Hepatocyte (in vitro differentiated cells): ENCODE results near the gene RGS3. TPM values are rescaled to one million over a fixed set of nuclear protein-coding genes. Genes with fewer than 3 reads are reported as not detected.
"Not testable (repeated sequence)": the region's sequence is repeated elsewhere in the genome, so short reads cannot be mapped to it uniquely, and the experiment has no call there.

Experiments used
- DNase-seq: peaks from one replicate; pipeline ENCODE4 v3.0.0-alpha.2; 2016; ENCODE audit warnings: low spot score
- H2AFZ ChIP-seq: fragments of 200-600 bp; sonication (generic); 2 replicates; pipeline ENCODE4 v1.6.0; 2016; ENCODE audit warnings: antibody characterized with exemption, mild to moderate bottlenecking
- H3K27ac ChIP-seq: fragments of 200-600 bp; sonication (generic); 2 replicates; pipeline ENCODE4 v1.5.1; 2016; ENCODE audit warnings: mild to moderate bottlenecking
- H3K27me3 ChIP-seq: fragments of 200-600 bp; sonication (generic); 2 replicates; pipeline ENCODE4 v1.6.1; 2016
- H3K36me3 ChIP-seq: fragments of 200-600 bp; sonication (generic); replicated peaks from 2 replicates; pipeline ENCODE4 v1.5.1; 2016; ENCODE audit warnings: low read depth; ENCODE audit not compliant: insufficient read depth
- H3K4me1 ChIP-seq: fragments of 200-600 bp; sonication (generic); 2 replicates; pipeline ENCODE4 v1.5.1; 2016; ENCODE audit warnings: mild to moderate bottlenecking, moderate library complexity; ENCODE audit not compliant: insufficient read depth
- H3K4me2 ChIP-seq: fragments of 200-600 bp; sonication (generic); 2 replicates; pipeline ENCODE4 v1.6.0; 2016
- H3K4me3 ChIP-seq: fragments of 200-600 bp; sonication (generic); 2 replicates; pipeline ENCODE4 v1.5.1; 2016; ENCODE audit warnings: mild to moderate bottlenecking
- H3K79me2 ChIP-seq: fragments of 200-600 bp; sonication (generic); 2 replicates; pipeline ENCODE4 v1.6.0; 2017; ENCODE audit warnings: mild to moderate bottlenecking
- H3K9me2 ChIP-seq: fragments of 200-600 bp; sonication (generic); replicated peaks from 2 replicates; pipeline ENCODE4 v1.6.0; 2017; ENCODE audit warnings: mild to moderate bottlenecking; ENCODE audit not compliant: insufficient read depth
- H3K9me3 ChIP-seq: fragments of 200-600 bp; sonication (generic); 2 replicates; pipeline ENCODE4 v1.5.1; 2016; ENCODE audit warnings: low read depth, mild to moderate bottlenecking
- H4K20me1 ChIP-seq: fragments of 200-600 bp; sonication (generic); 2 replicates; pipeline ENCODE4 v1.6.0; 2016; ENCODE audit warnings: mild to moderate bottlenecking; ENCODE audit not compliant: insufficient read depth, poor library complexity, severe bottlenecking
- EZH2 ChIP-seq: fragments of 200-600 bp; sonication (generic); IDR thresholded peaks from 2 replicates; pipeline ENCODE4 v1.6.1; 2016; ENCODE audit warnings: antibody characterized with exemption, mild to moderate bottlenecking, borderline replicate concordance
- EZH2phosphoT487 ChIP-seq: fragments of 200-600 bp; sonication (generic); IDR thresholded peaks from one replicate; pipeline ENCODE4 v1.6.1; 2018; ENCODE audit warnings: antibody characterized with exemption, mild to moderate bottlenecking, low read depth, moderate library complexity; ENCODE audit not compliant: unreplicated experiment, severe bottlenecking
- WGBS: methylation state at CpG from one replicate; pipeline ENCODE4 v1.1.6; 2016; ENCODE audit warnings: low lambda C conversion rate; ENCODE audit errors: missing lambda C conversion rate; 5-methylcytosine and 5-hydroxymethylcytosine counted together
- polyA plus RNA-seq: library from polyadenylated mRNA; unstranded; fragments of >200 nt; fragmentation: Nextera tagmentation; extraction: Ambion mirVana; gene quantifications from 2 replicates; pipeline ENCODE4 v1.2.1, GENCODE V29; 2016
- total RNA-seq: library from RNA; depleted of rRNA; stranded (reverse); fragments of >200 nt; gene quantifications from 2 replicates; pipeline ENCODE4 v1.2.3, GENCODE V29; 2014
- TF ChIP-seq, protein P1 (sequence below): fragments of 200-600 bp; sonication (generic); IDR thresholded peaks from 2 replicates; pipeline ENCODE4 v1.5.1; 2016; ENCODE audit warnings: antibody characterized with exemption, mild to moderate bottlenecking; ENCODE audit not compliant: poor library complexity

Gene RGS3
- total and polyA plus RNA-seq, 2 experiments from 2014 or later, result 48.0 to 62.7 TPM

- WGBS, result 79% methylated on average over 6 of the region's 6 CpGs
Observed at GRCh38 chr9:113636693-113637092, 173.2 kb downstream of the RGS3 start.

GRCh38 chr9:113638490-113638889 lies 175.0 kb downstream of the RGS3 start:
- Histone ChIP-seq H2AFZ (no peak overlapping the region), H3K27me3 (no peaks in the 10 kb centered on the region), H3K4me3 (no peak overlapping the region), H3K36me3 (no peaks in the 10 kb centered on the region), H4K20me1 (no peaks in the 10 kb centered on the region), H3K9me2 (no peaks in the 10 kb centered on the region), H3K27ac (no peak overlapping the region), H3K4me2 (no peak overlapping the region), H3K4me1 (peaks cover 20% of the 10 kb centered on the region), H3K79me2 (no peaks in the 10 kb centered on the region), H3K9me3 (no peaks in the 10 kb centered on the region)
- TF ChIP-seq EZH2phosphoT487 (no peak), EZH2 (no peak)
- TF ChIP-seq, protein P1, sequence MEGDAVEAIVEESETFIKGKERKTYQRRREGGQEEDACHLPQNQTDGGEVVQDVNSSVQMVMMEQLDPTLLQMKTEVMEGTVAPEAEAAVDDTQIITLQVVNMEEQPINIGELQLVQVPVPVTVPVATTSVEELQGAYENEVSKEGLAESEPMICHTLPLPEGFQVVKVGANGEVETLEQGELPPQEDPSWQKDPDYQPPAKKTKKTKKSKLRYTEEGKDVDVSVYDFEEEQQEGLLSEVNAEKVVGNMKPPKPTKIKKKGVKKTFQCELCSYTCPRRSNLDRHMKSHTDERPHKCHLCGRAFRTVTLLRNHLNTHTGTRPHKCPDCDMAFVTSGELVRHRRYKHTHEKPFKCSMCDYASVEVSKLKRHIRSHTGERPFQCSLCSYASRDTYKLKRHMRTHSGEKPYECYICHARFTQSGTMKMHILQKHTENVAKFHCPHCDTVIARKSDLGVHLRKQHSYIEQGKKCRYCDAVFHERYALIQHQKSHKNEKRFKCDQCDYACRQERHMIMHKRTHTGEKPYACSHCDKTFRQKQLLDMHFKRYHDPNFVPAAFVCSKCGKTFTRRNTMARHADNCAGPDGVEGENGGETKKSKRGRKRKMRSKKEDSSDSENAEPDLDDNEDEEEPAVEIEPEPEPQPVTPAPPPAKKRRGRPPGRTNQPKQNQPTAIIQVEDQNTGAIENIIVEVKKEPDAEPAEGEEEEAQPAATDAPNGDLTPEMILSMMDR, result no peak
- DNase-seq, result no peak
- 61% methylated on average over 7 of the region's 7 CpGs for WGBS

More at GRCh38 chr9:113636693-113637092, 173.2 kb downstream of the RGS3 start:
- Histone ChIP-seq H3K4me1 (peaks cover 25% of the 10 kb centered on the region), H3K36me3 (no peaks in the 10 kb centered on the region), H3K4me2 (no peak overlapping the region), H4K20me1 (no peaks in the 10 kb centered on the region), H2AFZ (no peak overlapping the region), H3K27ac (no peak overlapping the region), H3K9me2 (no peaks in the 10 kb centered on the region), H3K4me3 (no peak overlapping the region), H3K27me3 (no peaks in the 10 kb centered on the region), H3K79me2 (no peaks in the 10 kb centered on the region), H3K9me3 (no peaks in the 10 kb centered on the region)
- DNase-seq, result no peak
- TF ChIP-seq, protein P1, result no peak
- TF ChIP-seq EZH2phosphoT487 (no peak), EZH2 (no peak)

- Histone ChIP-seq H3K9me3 (no peaks in the 10 kb centered on the region), H3K4me1 (peaks cover 20% of the 10 kb centered on the region), H4K20me1 (no peaks in the 10 kb centered on the region), H3K27me3 (no peaks in the 10 kb centered on the region), H3K4me3 (no peak overlapping the region), H3K36me3 (no peaks in the 10 kb centered on the region), H3K9me2 (no peaks in the 10 kb centered on the region), H2AFZ (no peak overlapping the region), H3K4me2 (no peak overlapping the region), H3K27ac (no peak overlapping the region), H3K79me2 (no peaks in the 10 kb centered on the region)
- TF ChIP-seq, protein P1, result no peak
- TF ChIP-seq EZH2phosphoT487, result no peak
- TF ChIP-seq EZH2, result no peak
- WGBS, result 77% methylated on average over 4 of the region's 4 CpGs
- DNase-seq, result no peak
Observed at GRCh38 chr9:113638897-113639296, 175.4 kb downstream of the RGS3 start.

DNA sequence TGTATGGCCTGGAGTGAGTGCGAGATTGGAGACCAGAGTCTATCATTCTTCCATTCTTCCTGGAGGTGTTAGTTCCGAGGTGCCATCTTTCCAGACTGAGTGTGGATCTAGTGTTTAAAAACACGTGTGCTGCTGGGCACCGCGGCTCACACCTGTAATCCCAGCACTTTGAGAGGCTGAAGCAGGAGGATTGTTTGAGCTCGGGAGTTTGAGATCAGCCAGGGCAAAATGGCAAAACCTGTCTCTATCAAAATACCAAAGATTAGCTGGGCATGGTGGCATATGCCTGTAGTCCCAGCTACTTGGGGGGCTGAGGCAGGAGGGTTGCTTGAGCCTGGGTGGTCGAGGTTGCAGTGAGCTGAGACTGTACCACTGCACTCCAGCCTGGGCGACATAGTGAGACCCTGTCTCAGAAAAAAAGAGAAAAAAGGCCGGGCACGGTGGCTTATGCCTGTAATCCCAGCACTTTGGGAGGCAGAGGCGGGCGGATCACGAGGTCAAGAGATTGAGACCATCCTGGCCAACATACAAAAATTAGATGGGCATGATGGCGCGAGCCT lies 176.0 kb downstream of the RGS3 start:
- WGBS, result 90% methylated on average over 15 of the region's 15 CpGs
- H3K9me2 ChIP-seq, H3K27me3 ChIP-seq, H3K4me2 ChIP-seq, DNase-seq, H2AFZ ChIP-seq, H3K79me2 ChIP-seq, H3K9me3 ChIP-seq, H3K27ac ChIP-seq, H4K20me1 ChIP-seq, H3K4me3 ChIP-seq, H3K36me3 ChIP-seq: not testable (repeated sequence)
- H3K4me1 ChIP-seq, result peaks cover 17% of the 10 kb centered on the region
